ENCODE data around the gene MTX1. TPM values are rescaled to one million over a fixed set of nuclear protein-coding genes. Genes with fewer than 3 reads are reported as not detected.
"Not testable (repeated sequence)": the region's sequence is repeated elsewhere in the genome, so short reads cannot be mapped to it uniquely, and the experiment has no call there.

MTX1 gene
- total RNA-seq, 3 donors from 2014 or later (not counting 1 experiment from before 2014, with no cell fraction given), result 22.3 to 28.5 (median 27.9) TPM

- DNase-seq, result no peak
These were observed 42.4 kb upstream of the MTX1 start for GRCh38 chr1:155166051-155166470.

GRCh38 chr1:155166471-155167165 is 41.9 kb upstream of the MTX1 start:
- no peak overlapping the region for H3K27ac ChIP-seq (ENCODE audit: low read length)
- H3K27me3 ChIP-seq (ENCODE audit: control insufficient read depth, insufficient read depth, low read length), result peaks cover 2% of the 10 kb centered on the region
- peaks cover 14% of the 10 kb centered on the region for H3K36me3 ChIP-seq (ENCODE audit: control insufficient read depth, insufficient read depth, low read length)
- DNase-seq (no peak), ATAC-seq (no peak)
- H3K27me3 Mint-ChIP-seq (ENCODE audit: low read depth in 2 of 2), result peaks cover 0 to 7% of the 10 kb centered on the region in 2 donors
- no peak overlapping the region for H3K4me3 Mint-ChIP-seq
- H3K4me3 ChIP-seq (ENCODE audit: low read length), result no peak overlapping the region
- no peak overlapping the region for H3K27ac Mint-ChIP-seq
- peaks cover 0 to 15% of the 10 kb centered on the region in 2 donors for H3K4me1 Mint-ChIP-seq
- 18% methylated on average over 23 of the region's 27 CpGs for WGBS (ENCODE audit: insufficient coverage)
- no peaks in the 10 kb centered on the region for H3K36me3 Mint-ChIP-seq
- peaks cover 15% of the 10 kb centered on the region for H3K4me1 ChIP-seq (ENCODE audit: control insufficient read depth, insufficient read depth, low read length)
- TF ChIP-seq CTCF (IDR thresholded peaks at IDR 0.05), result no peak
- H3K9me3 Mint-ChIP-seq, result no peaks in the 10 kb centered on the region
- no peaks in the 10 kb centered on the region for H3K9me3 ChIP-seq (ENCODE audit: control insufficient read depth, insufficient read depth, low read length)
- intact Hi-C loops (cut with micrococcal nuclease), result loop anchor here (5.0 kb wide), 1 partner anchor 39 kb away; the partner anchor contains the start of gene EFNA1

More at GRCh38 chr1:155166051-155166470, 42.4 kb upstream of the MTX1 start:
- no peak for TF ChIP-seq CTCF (IDR thresholded peaks at IDR 0.05)
- Histone ChIP-seq H3K4me3 (ENCODE audit: low read length) (no peak overlapping the region), H3K27me3 (ENCODE audit: control insufficient read depth, insufficient read depth, low read length) (peaks cover 2% of the 10 kb centered on the region), H3K36me3 (ENCODE audit: control insufficient read depth, insufficient read depth, low read length) (peaks cover 14% of the 10 kb centered on the region), H3K4me1 (ENCODE audit: control insufficient read depth, insufficient read depth, low read length) (peaks cover 15% of the 10 kb centered on the region), H3K9me3 (ENCODE audit: control insufficient read depth, insufficient read depth, low read length) (no peaks in the 10 kb centered on the region), H3K27ac (ENCODE audit: low read length) (no peak overlapping the region)
- no peaks in the 10 kb centered on the region for H3K36me3 Mint-ChIP-seq
- H3K27me3 Mint-ChIP-seq (ENCODE audit: low read depth in 2 of 2), result peaks cover 0 to 7% of the 10 kb centered on the region in 2 donors
- intact Hi-C loops (cut with micrococcal nuclease), result loop anchor here (5.0 kb wide), 1 partner anchor 39 kb away; the partner anchor contains the start of gene EFNA1
- H3K4me1 Mint-ChIP-seq, result peaks cover 0 to 15% of the 10 kb centered on the region in 2 donors
- WGBS (ENCODE audit: insufficient coverage), result 54% methylated on average over 8 of the region's 8 CpGs
- H3K27ac Mint-ChIP-seq, result no peak overlapping the region
- no peaks in the 10 kb centered on the region for H3K9me3 Mint-ChIP-seq
- ATAC-seq, result no peak
- no peak overlapping the region for H3K4me3 Mint-ChIP-seq

DNA sequence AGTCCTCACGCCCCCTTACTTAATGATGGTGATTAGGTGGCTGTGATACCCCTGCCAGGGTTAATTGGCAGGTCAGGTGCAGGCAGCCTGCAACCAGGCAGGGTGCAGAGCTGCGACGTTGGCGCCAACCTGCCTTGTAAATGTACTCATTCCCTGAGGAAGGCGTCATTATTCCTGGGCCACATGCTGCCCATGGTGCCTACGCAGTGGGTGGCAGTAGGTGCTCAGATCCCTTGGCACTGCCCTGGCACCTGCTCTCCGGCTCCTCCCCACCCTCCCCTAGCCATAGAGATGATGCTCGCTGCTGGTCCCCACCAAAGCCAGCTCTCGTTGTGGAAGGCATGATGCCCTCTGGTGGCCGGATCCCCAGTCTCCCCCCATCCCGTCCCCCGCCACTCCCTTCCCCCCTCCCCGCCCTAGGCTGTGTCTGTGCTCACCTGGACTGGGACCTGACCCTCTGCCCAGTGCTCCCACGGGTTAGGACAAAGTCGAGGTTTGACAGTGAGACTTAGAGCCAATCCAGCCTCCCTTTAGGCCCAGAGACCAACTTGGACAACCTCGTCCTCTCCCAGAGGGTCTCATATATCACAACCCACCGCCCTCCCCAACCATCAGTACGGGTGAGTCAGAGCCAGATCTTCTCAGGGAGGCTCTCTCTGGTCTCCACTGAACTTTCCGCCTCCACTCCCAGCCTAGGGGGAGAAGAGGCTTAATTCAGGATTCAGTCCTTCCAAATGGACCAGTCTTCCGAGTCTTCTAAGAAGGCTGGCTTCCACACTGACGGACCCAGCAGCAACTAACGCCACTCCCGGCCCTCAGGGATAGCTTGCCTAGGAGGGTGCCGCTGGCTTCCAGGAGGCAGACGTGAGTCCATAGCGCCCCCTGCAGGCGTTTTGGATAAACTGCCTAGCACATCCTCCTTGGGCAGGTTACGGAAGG is 41.1 kb upstream of the MTX1 start:
- Histone ChIP-seq H3K36me3 (ENCODE audit: control insufficient read depth, insufficient read depth, low read length) (peaks cover 14% of the 10 kb centered on the region), H3K4me1 (ENCODE audit: control insufficient read depth, insufficient read depth, low read length) (peaks cover 20% of the 10 kb centered on the region), H3K27me3 (ENCODE audit: control insufficient read depth, insufficient read depth, low read length) (peaks cover 2% of the 10 kb centered on the region), H3K9me3 (ENCODE audit: control insufficient read depth, insufficient read depth, low read length) (no peaks in the 10 kb centered on the region), H3K4me3 (ENCODE audit: low read length) (peak overlapping the region; percentile 13), H3K27ac (ENCODE audit: low read length) (no peak overlapping the region)
- 8% methylated on average over 25 of the region's 28 CpGs for WGBS (ENCODE audit: insufficient coverage)
- Mint-ChIP-seq H3K4me1 (peaks cover 7 to 21% of the 10 kb centered on the region in 2 donors), H3K36me3 (no peaks in the 10 kb centered on the region), H3K27me3 (ENCODE audit: low read depth in 2 of 2) (peaks cover 0 to 7% of the 10 kb centered on the region in 2 donors), H3K4me3 (peak overlapping the region; percentile 4), H3K9me3 (no peaks in the 10 kb centered on the region), H3K27ac (peak overlapping the region in 1 of 2 donors; percentile 68)
- intact Hi-C loops (cut with micrococcal nuclease), result loop anchor here (1.0 to 5.0 kb wide), 2 partner anchors 40 to 76 kb away; partner anchors contain the start of gene EFNA1
- ATAC-seq, result peak; percentile 81 to 87 (median 85)
- DNase-seq, result peak; percentile 82 to 93
- peak; percentile 84 for TF ChIP-seq CTCF (IDR thresholded peaks at IDR 0.05)

DNA sequence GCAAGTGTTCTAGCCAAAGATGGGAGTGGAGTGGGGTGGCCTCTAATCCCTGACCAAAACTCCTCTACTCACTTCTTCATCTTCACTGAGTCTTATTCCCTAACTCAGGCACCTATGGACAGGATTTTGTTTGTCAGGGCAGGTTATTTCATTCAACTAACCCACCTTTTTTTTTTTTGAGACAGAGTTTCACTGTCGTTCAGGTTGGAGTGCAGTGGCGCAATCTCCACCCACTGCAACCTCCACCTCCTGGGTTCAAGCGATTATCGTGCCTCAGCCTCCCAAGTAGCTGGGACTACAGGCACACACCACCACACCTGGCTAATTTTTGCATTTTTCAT is 40.4 kb upstream of the MTX1 start:
- 55% methylated on average over 4 of the region's 4 CpGs for WGBS (ENCODE audit: insufficient coverage)
- not testable (repeated sequence) for ATAC-seq; DNase-seq; H3K9me3 ChIP-seq (ENCODE audit: control insufficient read depth, insufficient read depth, low read length); H3K27ac ChIP-seq (ENCODE audit: low read length); H3K27me3 Mint-ChIP-seq (ENCODE audit: low read depth in 2 of 2); H3K9me3 Mint-ChIP-seq; H3K4me3 Mint-ChIP-seq; H3K27me3 ChIP-seq (ENCODE audit: control insufficient read depth, insufficient read depth, low read length); H3K36me3 Mint-ChIP-seq; H3K4me3 ChIP-seq (ENCODE audit: low read length)
- Histone ChIP-seq H3K4me1 (ENCODE audit: control insufficient read depth, insufficient read depth, low read length) (peaks cover 23% of the 10 kb centered on the region), H3K36me3 (ENCODE audit: control insufficient read depth, insufficient read depth, low read length) (peaks cover 14% of the 10 kb centered on the region)
- Mint-ChIP-seq H3K27ac (peak overlapping the region in 1 of 2 donors; percentile 68), H3K4me1 (peaks cover 11 to 26% of the 10 kb centered on the region in 2 donors)
- intact Hi-C loops (cut with micrococcal nuclease), result loop anchor here (1.0 to 5.0 kb wide), 2 partner anchors 41 to 77 kb away; partner anchors contain the start of gene EFNA1

Measured in natural killer cell (primary cell).